Large intestine (tissue), 3 donors: ENCODE measurements around the gene STX1B. TPM values are rescaled to one million over a fixed set of nuclear protein-coding genes. Genes with fewer than 3 reads are reported as not detected.

Experiments used
- DNase-seq, 2 donors: peaks; one replicate each; pipeline versions ENCODE4 v3.0.0 to v3.0.0-alpha.2; 2013
- H3K27ac ChIP-seq: one replicate; pipeline ENCODE4 v1.5.1; 2013; ENCODE audit warnings: low read length
- H3K27me3 ChIP-seq: 2 replicates; pipeline ENCODE4 v1.6.1; 2013; ENCODE audit warnings: low read length; ENCODE audit not compliant: control insufficient read depth, insufficient read depth
- H3K36me3 ChIP-seq: 2 replicates; pipeline ENCODE4 v1.6.1; 2013; ENCODE audit warnings: low read length; ENCODE audit not compliant: control insufficient read depth, insufficient read depth
- H3K4me1 ChIP-seq: one replicate; pipeline ENCODE4 v1.6.1; 2013; ENCODE audit warnings: low read length; ENCODE audit not compliant: control insufficient read depth, insufficient read depth
- H3K4me3 ChIP-seq: one replicate; pipeline ENCODE4 v1.5.1; 2013; ENCODE audit warnings: low read length
- H3K9me3 ChIP-seq: one replicate; pipeline ENCODE4 v1.6.1; 2013; ENCODE audit warnings: mild to moderate bottlenecking, low read depth, low read length, moderate library complexity; ENCODE audit not compliant: control insufficient read depth
- WGBS: methylation state at CpG from one replicate; pipeline ENCODE4 v1.1.5; 2013; ENCODE audit warnings: low lambda C conversion rate; ENCODE audit not compliant: insufficient coverage; 5-methylcytosine and 5-hydroxymethylcytosine counted together
- polyA plus RNA-seq: library from polyadenylated mRNA; unstranded; fragments of 120-200 nt; gene quantifications from one replicate; pipeline ENCODE4 v1.2.1, GENCODE V29; 2013

Gene STX1B
- polyA plus RNA-seq, 1 donor, result 1.9 TPM

DNA sequence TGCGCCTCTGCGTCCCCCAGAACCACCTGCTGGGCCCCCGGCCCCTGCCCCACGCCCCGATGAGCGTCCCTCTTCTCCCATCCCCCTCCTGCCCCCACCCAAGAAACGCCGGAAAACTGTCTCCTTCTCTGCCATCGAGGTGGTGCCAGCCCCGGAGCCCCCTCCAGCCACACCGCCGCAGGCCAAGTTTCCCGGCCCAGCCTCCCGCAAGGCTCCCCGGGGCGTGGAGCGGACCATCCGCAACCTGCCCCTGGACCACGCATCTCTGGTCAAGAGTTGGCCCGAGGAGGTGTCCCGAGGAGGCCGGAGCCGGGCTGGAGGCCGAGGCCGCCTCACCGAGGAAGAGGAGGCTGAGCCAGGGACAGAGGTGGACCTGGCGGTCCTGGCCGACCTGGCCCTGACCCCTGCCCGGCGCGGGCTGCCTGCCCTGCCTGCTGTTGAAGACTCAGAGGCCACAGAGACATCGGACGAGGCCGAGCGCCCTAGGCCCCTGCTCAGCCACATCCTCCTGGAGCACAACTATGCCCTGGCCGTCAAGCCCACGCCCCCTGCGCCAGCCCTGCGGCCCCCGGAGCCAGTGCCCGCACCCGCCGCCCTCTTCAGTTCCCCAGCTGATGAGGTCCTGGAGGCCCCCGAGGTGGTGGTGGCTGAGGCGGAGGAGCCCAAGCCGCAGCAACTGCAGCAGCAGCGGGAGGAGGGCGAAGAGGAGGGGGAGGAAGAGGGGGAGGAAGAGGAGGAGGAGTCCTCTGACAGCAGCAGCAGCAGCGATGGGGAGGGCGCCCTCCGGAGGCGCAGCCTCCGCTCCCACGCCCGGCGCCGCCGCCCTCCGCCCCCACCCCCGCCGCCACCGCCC, 31.0 kb downstream of the STX1B start:
- no peaks in the 10 kb centered on the region for H3K4me1 ChIP-seq
- no peak overlapping the region for H3K27ac ChIP-seq
- DNase-seq, result no peak
- peaks cover 71% of the 10 kb centered on the region for H3K36me3 ChIP-seq
- no peak overlapping the region for H3K4me3 ChIP-seq
- no peaks in the 10 kb centered on the region for H3K27me3 ChIP-seq
- WGBS, result no CpG with 5 or more reads among the region's 62 CpGs
- no peaks in the 10 kb centered on the region for H3K9me3 ChIP-seq

GRCh38 chr16:30977502-30977901, 32.9 kb downstream of the STX1B start:
- H3K36me3 ChIP-seq, result peaks cover 73% of the 10 kb centered on the region
- DNase-seq, result no peak

GRCh38 chr16:30976486-30976885, 34.0 kb downstream of the STX1B start:
- Histone ChIP-seq H3K27me3 (no peaks in the 10 kb centered on the region), H3K4me3 (no peak overlapping the region), H3K9me3 (no peaks in the 10 kb centered on the region), H3K4me1 (no peaks in the 10 kb centered on the region), H3K27ac (no peak overlapping the region), H3K36me3 (peaks cover 76% of the 10 kb centered on the region)
- DNase-seq, result no peak
- 94% methylated on average over 3 of the region's 4 CpGs for WGBS

More at GRCh38 chr16:30977502-30977901, 32.9 kb downstream of the STX1B start:
- Histone ChIP-seq H3K27me3 (no peaks in the 10 kb centered on the region), H3K4me3 (no peak overlapping the region), H3K9me3 (no peaks in the 10 kb centered on the region), H3K27ac (no peak overlapping the region), H3K4me1 (no peaks in the 10 kb centered on the region)
- WGBS, result no CpG with 5 or more reads among the region's 17 CpGs

DNA sequence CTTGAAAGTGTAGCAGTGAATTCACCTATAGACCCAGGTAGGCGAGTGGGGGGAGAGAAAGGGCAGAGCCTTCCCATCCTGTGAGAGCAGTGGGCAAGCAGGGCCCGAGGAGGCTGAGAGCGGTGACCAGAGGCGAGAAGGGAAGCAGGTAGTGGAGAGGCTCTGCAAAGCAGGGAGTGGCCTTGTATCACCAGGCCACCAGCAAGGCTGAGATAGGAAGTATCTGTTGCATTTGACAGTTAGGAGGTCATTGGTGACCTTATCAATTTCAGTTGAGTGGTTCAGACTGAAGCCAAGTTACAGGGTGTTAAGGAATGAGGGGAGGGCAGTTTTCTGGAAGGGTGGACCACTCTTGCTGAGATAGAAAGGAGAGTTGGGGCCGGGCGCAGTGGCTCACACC, 36.1 kb downstream of the STX1B start:
- no CpG with 5 or more reads among the region's 6 CpGs for WGBS
- Histone ChIP-seq H3K36me3 (peaks cover 77% of the 10 kb centered on the region), H3K27ac (no peak overlapping the region), H3K9me3 (no peaks in the 10 kb centered on the region), H3K27me3 (no peaks in the 10 kb centered on the region), H3K4me1 (no peaks in the 10 kb centered on the region), H3K4me3 (no peak overlapping the region)
- DNase-seq, result no peak

DNA sequence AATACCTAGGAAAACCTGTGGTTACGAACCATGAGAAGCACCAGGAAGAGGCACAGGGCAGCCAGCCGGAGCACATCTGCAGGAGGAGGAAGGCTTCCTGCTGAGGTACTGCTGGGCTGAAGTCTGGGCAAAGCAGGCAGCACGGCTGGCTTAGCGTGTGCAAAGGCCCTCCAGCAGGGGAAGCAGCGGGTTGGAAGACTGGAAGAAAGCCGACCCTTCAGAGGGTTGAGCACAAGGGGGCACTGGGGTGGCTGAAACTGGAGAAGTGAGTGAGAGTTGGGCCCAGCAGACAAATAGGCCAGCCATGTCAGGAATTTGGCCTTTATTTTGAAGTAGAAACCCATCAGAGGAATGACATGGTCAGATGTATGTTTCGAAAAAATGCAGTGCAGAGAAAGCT, 37.6 kb downstream of the STX1B start:
- no peaks in the 10 kb centered on the region for H3K9me3 ChIP-seq
- no peak overlapping the region for H3K27ac ChIP-seq

DNA sequence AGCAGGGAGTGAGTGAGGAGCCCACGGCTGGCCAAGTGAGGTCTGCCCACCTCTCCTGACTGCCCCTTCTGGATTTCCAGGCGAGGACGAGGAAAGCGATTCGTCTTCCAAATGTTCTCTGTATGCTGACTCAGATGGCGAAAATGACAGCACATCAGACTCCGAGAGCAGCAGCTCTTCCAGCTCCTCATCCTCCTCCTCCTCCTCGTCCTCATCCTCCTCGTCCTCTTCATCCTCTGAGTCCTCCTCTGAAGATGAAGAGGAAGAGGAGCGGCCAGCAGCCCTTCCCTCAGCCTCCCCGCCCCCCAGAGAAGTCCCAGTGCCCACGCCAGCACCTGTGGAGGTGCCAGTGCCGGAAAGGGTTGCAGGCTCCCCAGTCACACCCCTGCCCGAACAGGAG, 39.1 kb downstream of the STX1B start:
- H3K36me3 ChIP-seq, result peaks cover 80% of the 10 kb centered on the region
- H3K27me3 ChIP-seq, result no peaks in the 10 kb centered on the region
- no CpG with 5 or more reads among the region's 14 CpGs for WGBS
- no peaks in the 10 kb centered on the region for H3K9me3 ChIP-seq
- H3K27ac ChIP-seq, result no peak overlapping the region
- DNase-seq, result no peak
- H3K4me3 ChIP-seq, result no peak overlapping the region
- H3K4me1 ChIP-seq, result no peaks in the 10 kb centered on the region

More for the DNA sequence above, 37.6 kb downstream of the STX1B start:
- H3K27me3 ChIP-seq, result no peaks in the 10 kb centered on the region
- H3K4me1 ChIP-seq, result no peaks in the 10 kb centered on the region
- H3K4me3 ChIP-seq, result no peak overlapping the region
- H3K36me3 ChIP-seq, result peaks cover 79% of the 10 kb centered on the region
- no peak for DNase-seq
- no CpG with 5 or more reads among the region's 7 CpGs for WGBS

GRCh38 chr16:30969246-30969842, 41.1 kb downstream of the STX1B start:
- no peak overlapping the region for H3K4me3 ChIP-seq
- H3K4me1 ChIP-seq, result no peaks in the 10 kb centered on the region
- peaks cover 83% of the 10 kb centered on the region for H3K36me3 ChIP-seq
- H3K27ac ChIP-seq, result no peak overlapping the region
- H3K27me3 ChIP-seq, result no peaks in the 10 kb centered on the region
- WGBS, result no CpG with 5 or more reads among the region's 19 CpGs
- no peak for DNase-seq
- H3K9me3 ChIP-seq, result no peaks in the 10 kb centered on the region

DNA sequence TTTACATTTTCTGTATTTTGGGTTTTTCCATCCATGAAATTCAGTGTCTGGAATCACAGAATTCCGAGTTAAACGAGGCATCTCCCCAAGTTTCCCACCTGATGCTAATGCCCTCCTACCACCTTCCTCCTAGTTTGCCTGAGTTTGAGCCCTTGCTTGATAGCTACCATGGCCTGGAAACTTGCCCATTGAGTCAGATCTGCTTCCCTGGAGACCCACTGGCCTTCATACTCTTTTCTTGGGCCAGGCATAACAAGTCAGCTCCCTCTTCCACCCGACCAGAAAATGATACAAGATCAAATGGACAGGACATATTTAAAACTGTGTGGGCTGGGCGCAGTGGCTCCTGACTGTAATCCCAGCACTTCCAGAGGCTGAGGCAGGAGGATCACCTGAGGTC, 42.6 kb downstream of the STX1B start:
- no peaks in the 10 kb centered on the region for H3K27me3 ChIP-seq
- no peak overlapping the region for H3K27ac ChIP-seq
- peaks cover 79% of the 10 kb centered on the region for H3K36me3 ChIP-seq
- WGBS, result no CpG with 5 or more reads among the region's 4 CpGs
- H3K4me3 ChIP-seq, result no peak overlapping the region
- no peak for DNase-seq
- no peaks in the 10 kb centered on the region for H3K9me3 ChIP-seq
- H3K4me1 ChIP-seq, result no peaks in the 10 kb centered on the region

- Histone ChIP-seq H3K36me3 (peaks cover 81% of the 10 kb centered on the region), H3K9me3 (no peaks in the 10 kb centered on the region), H3K4me3 (no peak overlapping the region), H3K27ac (no peak overlapping the region), H3K4me1 (no peaks in the 10 kb centered on the region), H3K27me3 (no peaks in the 10 kb centered on the region)
- WGBS, result no CpG with 5 or more reads among the region's 19 CpGs
- DNase-seq, result no peak
Measured at GRCh38 chr16:30966033-30966619, 44.3 kb downstream of the STX1B start.

- H3K36me3 ChIP-seq, result peaks cover 81% of the 10 kb centered on the region
- no peaks in the 10 kb centered on the region for H3K9me3 ChIP-seq
- H3K4me3 ChIP-seq, result no peak overlapping the region
- WGBS, result no CpG with 5 or more reads among the region's 15 CpGs
- no peak overlapping the region for H3K27ac ChIP-seq
- no peaks in the 10 kb centered on the region for H3K4me1 ChIP-seq
- H3K27me3 ChIP-seq, result no peaks in the 10 kb centered on the region
- no peak for DNase-seq
Measured at GRCh38 chr16:30965436-30965835, 45.0 kb downstream of the STX1B start.
